ENCODE data around the gene STRN3. TPM values are rescaled to one million over a fixed set of nuclear protein-coding genes. Genes with fewer than 3 reads are reported as not detected.

Gene STRN3
- total and polyA plus RNA-seq, 10 of the 15 experiments (the other 5 are each of a cell fraction or from before 2014, with no cell fraction given): 7.8 to 27.9 (median 14.1) TPM

GRCh38 chr14:30983858-30984257 is 42.3 kb downstream of the STRN3 start:
- H4K20me1 ChIP-seq (ENCODE audit: control insufficient read depth, insufficient read depth): no peaks in the 10 kb centered on the region
- in situ Hi-C loops (cut with MboI): loop anchor here (5.0 kb wide), 1 partner anchor 98 kb away; no protein-coding TSS in a partner anchor
- POLR2A ChIA-PET: no interaction called here
- 0 out of 2 replicates have a peak, but pooled peaks cover 3% of the 10 kb centered on the region for H3K4me1 ChIP-seq (ENCODE audit: control insufficient read depth, insufficient read depth, low read length)
- DNase-seq (ENCODE audit: low read depth, low spot score) (no peak), FAIRE-seq (no peak), ATAC-seq (no peak)
- no TSS peak for BruUV-seq (replicated peaks)
- H3K9me3 ChIP-seq (replicated peaks; ENCODE audit: control insufficient read depth, insufficient read depth, low read length): no peaks in the 10 kb centered on the region; the same call in 1 of the 3 replicates
- H2AFZ ChIP-seq (ENCODE audit: control insufficient read depth, low read depth, low read length): no peak overlapping the region
- no peaks in the 10 kb centered on the region for H3K36me3 ChIP-seq (ENCODE audit: control insufficient read depth in 2 of 2, insufficient read depth in 2 of 2, low read length in 1 of 2)
- no peaks in the 10 kb centered on the region for H3K27me3 ChIP-seq (replicated peaks in 1 of 2; ENCODE audit: control insufficient read depth in 2 of 2, insufficient read depth in 2 of 2, low read length in 1 of 2)
- H3K4me2 ChIP-seq (ENCODE audit: control insufficient read depth, insufficient read depth): no peak overlapping the region
- SMC1A ChIA-PET (ENCODE audit: uncharacterized antibody, unreplicated experiment): interaction anchor here (0.8 to 2.2 kb wide), 6 partner anchors 11 to 99 kb away, joined by 3 to 5 read pairs (median 3); no protein-coding TSS in a partner anchor
- H3K9ac ChIP-seq (ENCODE audit: control insufficient read depth, insufficient read depth, low read length): no peak overlapping the region
- H3K4me3 ChIP-seq: no peak overlapping the region
- peaks cover 27% of the 10 kb centered on the region for H3K79me2 ChIP-seq (ENCODE audit: control insufficient read depth, insufficient read depth, low read length)
- intact Hi-C loops (cut with micrococcal nuclease; ENCODE audit: unreplicated experiment): no loop called here
- CTCF ChIA-PET: interaction anchor here (1.3 to 1.5 kb wide), 3 partner anchors 9 to 107 kb away, joined by 3 to 4 read pairs (median 3); no protein-coding TSS in a partner anchor
- no peak overlapping the region for H3K27ac ChIP-seq (ENCODE audit: control insufficient read depth, insufficient read depth)
- TF ChIP-seq NR2F1 (conservative IDR thresholded peaks at IDR 0.05) (no peak), PRDM15 (CRISPR knock-in tag; IDR thresholded peaks at IDR 0.05) (no peak), USF1 (IDR thresholded peaks at IDR 0.05; ENCODE audit: borderline replicate concordance, extremely low read length, insufficient read depth, low read depth, low read length) (no peak), CHD1 (IDR thresholded peaks at IDR 0.05; ENCODE audit: low read depth, low read length) (no peak), BRCA1 (IDR thresholded peaks at IDR 0.05; ENCODE audit: low read depth, low read length) (no peak), YBX1 (IDR thresholded peaks at IDR 0.05) (no peak), RUNX3 (IDR thresholded peaks at IDR 0.05; ENCODE audit: low read length) (no peak), MEF2B (IDR thresholded peaks at IDR 0.05; ENCODE audit: partially characterized antibody, poor library complexity, severe bottlenecking) (no peak), RCOR1 (conservative IDR thresholded peaks at IDR 0.05; ENCODE audit: low read depth, low read length) (no peak), CHD2 (IDR thresholded peaks at IDR 0.05; ENCODE audit: borderline replicate concordance, low read depth, low read length) (no peak), ZZZ3 (IDR thresholded peaks at IDR 0.05; ENCODE audit: control insufficient read depth, insufficient read length, low read depth) (no peak), SMAD5 (IDR thresholded peaks at IDR 0.05; ENCODE audit: low read depth) (no peak), BCL11A (IDR thresholded peaks at IDR 0.05; ENCODE audit: low read depth, low read length) (no peak)
- TF ChIP-seq, protein P1, sequence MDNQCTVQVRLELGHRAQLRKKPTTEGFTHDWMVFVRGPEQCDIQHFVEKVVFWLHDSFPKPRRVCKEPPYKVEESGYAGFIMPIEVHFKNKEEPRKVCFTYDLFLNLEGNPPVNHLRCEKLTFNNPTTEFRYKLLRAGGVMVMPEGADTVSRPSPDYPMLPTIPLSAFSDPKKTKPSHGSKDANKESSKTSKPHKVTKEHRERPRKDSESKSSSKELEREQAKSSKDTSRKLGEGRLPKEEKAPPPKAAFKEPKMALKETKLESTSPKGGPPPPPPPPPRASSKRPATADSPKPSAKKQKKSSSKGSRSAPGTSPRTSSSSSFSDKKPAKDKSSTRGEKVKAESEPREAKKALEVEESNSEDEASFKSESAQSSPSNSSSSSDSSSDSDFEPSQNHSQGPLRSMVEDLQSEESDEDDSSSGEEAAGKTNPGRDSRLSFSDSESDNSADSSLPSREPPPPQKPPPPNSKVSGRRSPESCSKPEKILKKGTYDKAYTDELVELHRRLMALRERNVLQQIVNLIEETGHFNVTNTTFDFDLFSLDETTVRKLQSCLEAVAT (IDR thresholded peaks at IDR 0.05): no peak
- RAD21 ChIA-PET (ENCODE audit: unreplicated experiment): no interaction called here
- WGBS (ENCODE audit: insufficient coverage, insufficient replicate concordance, low lambda C conversion rate, missing lambda C conversion rate): 88% methylated on average over 2 of the region's 2 CpGs
